ENCODE measurements around the gene VAMP1.
"Not testable (repeated sequence)": the region's sequence is repeated elsewhere in the genome, so short reads cannot be mapped to it uniquely, and the experiment has no call there.

Gene VAMP1

GRCh38 chr12:6470375-6471163 is at the start of gene VAMP1:
Gene VAMP1 (minus strand): TSS chr12:6470677. CDS start chr12:6470531, 146 bp downstream.
- DNase-seq = peak; percentile 96 to 97

GRCh38 chr12:6520186-6520585 is 49.7 kb upstream of the VAMP1 start:
- DNase-seq = no peak

DNA sequence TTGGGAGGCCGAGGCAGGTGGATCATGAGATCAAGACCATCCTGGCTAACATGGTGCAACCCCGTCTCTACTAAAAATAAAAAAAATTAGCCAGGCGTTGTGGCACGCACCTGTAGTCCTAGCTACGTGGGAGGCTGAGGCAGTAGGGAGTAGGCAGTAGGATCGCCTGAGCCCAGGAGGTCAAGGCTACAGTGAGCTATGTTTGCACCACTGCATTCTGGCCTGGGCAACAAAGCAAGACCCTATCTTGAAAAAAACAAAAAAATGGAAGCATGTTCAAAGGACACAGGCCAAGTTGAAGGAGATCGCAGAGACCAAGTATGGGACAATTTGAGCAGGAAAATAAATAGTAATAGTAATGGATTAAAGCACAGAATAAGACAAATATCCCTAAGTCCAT is 37.6 kb upstream of the VAMP1 start:
- DNase-seq = no peak

DNA sequence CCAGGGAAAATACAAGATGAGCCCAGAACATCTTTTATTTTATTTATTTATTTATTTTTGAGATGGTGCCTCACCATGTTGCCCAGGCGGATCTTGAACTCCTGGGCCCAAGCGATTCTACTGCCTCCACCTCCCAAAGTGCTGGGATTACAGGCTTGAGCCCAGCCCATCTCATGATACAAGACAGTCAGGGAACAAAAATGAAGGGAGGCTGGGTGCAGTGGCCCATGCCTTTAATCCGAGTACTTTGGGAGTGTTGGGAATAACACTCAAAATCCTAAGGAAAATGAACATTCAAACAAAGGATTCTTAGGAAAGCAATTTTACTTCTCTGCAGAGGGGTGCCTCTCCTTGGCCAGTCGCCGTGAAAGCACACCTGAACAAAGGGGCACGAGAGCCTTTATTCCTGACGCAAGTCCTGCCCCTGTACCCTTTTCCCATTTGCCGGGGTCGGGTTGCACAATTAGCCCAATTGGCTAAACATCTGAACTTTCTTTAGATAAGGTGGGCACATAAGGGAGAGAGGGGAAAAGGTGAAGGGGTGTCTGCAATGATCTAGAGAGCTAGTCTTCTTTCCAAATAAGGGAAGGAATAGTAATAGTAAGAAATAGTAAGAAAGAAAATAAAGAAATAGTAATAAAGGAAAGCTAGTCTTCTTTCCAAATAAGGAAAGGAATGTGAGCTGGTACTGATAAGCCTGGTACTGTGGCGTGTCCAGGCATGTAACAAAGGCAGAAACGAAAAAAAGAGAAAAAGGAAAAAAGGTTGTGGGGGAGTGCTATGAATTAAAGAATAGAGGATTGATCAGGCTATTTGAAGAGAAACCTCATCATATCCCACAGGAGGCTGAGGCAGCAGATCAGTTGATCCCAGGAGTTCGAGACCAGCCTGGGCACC is 36.9 kb upstream of the VAMP1 start:
- DNase-seq = no peak

DNA sequence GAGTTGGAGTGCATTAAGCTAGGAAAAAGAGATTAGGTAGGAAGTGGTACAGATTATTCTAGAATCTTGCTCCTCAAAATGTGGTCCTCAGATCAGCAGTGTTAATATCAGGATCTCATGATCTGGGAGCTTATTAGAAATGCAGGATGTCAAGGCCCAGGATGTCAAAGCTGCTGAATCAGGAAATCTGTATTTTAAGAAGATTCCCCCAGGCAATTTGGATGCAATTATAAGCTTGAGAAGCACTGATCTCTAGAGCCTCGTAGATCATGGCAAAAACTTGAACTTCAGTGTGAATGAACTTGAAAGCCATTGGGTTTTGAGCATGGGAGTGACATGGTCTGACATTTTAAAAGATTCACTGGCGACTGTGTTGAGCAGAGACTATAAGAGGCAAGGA is 30.0 kb upstream of the VAMP1 start:
- no peak for DNase-seq

- DNase-seq = not testable (repeated sequence)
These were observed 26.8 kb upstream of the VAMP1 start for GRCh38 chr12:6497291-6497690.

DNA sequence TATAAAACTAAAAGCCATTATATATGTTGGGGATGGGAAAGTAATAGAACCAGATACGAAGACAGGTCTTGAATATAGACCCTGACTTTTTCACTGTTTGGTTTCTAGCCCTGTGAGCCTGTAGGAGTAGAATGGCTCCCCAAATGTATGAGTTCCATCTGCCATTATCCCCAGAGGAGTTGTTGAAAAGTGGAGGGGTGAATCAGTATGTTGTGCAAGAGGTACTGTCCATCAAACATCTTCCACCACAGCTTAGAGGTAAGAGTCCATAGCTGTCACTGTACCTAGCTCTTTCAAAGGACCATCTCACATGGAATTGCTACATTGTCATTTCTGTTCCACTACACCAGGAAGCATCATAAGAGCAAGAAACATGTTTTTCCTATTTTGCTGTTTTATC is 24.5 kb upstream of the VAMP1 start:
- no peak for DNase-seq

DNA sequence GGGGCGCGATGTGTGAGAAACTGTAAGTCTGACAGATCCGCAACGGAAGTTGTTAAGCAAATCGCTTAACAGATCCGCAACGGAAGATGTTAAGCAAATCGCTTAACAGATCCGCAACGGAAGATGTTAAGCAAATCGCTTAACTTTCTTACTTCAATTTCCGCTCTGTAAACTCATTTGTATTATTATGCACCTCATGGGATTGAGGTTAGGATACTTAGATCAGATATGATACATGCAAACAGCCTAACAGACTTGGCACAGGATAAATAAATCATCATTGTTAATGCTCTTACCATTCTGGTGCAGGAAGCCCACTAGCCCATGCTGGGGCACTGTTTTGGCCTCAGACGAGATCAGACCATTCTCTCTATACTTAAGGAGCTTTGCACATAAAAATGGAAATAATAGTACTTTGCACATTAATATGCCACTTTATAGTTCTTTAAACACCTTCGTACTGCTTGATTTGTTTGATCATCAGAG is 23.8 kb upstream of the VAMP1 start:
- DNase-seq = no peak

GRCh38 chr12:6493497-6494257 is 23.2 kb upstream of the VAMP1 start, which contains the start of gene NCAPD2:
Gene NCAPD2 (plus strand): TSS chr12:6494102. CDS start chr12:6495099, 997 bp downstream.
- DNase-seq = peak; percentile 92 to 94

DNA sequence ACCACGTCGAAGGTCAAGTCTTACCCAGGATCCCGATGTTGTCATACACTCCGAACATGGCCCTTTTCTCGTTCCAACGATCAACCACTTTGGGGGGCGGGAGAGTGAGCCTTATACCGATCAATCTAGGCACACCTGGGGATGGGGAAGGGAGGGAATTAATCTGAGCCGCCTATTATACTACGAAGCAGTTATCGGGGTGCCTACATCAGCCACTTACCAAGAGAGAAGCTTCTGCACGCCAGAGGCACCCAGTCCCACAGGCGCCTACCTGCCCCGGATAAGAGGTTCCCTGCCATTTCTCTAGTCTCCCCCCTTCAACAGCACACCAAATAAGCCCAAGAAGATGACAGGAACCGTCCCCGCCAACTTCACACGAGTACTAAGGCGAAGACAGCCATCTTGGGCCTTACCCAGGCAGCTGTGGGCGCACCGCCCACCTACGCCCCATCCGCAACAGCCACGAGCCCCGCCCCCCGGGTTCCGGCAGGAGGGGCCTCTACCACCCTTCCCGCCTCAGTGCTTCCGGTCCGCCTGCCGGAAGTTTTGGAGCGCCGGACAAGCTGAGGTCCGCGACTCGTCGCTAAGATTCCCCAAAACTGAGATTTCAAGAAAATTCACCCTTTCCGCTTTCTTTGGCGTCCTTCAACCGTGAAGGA is 22.5 kb upstream of the VAMP1 start, which contains the start of gene MRPL51:
MRPL51 (minus strand) TSS at position 425 of the 659 bp plus-strand sequence; CDS start at position 299, 126 bp downstream.
- DNase-seq = peak; percentile 93 to 98

DNA sequence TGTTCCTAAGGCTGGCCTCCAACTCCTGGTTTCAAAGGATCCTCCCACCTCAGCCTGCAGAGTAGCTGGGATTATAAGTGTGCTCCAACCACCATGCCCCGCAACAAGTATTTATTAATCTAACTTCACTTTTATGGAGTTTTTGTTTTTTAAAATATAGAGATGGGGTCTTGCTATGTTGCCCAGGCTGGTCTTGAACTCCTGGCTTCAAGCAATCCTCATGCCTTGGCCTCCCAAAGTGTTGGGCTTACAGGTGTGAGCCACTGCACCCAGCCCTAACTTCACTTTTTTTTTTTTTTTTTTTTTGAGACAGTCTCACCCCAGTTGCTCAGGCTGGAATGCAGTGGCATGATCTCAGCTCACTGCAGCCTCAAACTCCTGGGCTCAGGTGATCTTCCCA is 20.2 kb upstream of the VAMP1 start:
- not testable (repeated sequence) for DNase-seq

DNA sequence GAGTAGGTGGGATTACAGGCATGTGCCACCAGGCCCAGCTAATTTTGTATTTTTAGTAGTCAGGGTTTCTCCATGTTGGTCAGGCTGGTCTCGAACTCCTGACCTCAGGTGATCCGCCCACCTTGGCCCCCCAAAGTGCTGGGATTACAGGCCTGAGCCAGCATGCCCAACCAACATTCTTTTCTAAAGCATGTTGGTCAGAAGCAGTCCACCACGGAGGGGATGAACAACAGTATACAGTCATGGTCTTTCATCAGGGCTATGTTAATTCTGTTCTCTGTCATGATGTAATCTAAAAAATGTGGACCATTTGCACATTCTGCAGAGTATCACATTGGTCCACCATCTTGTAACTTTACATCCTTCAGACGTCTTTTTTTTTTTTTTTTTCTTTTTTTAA is 19.0 kb upstream of the VAMP1 start:
- no peak for DNase-seq

DNA sequence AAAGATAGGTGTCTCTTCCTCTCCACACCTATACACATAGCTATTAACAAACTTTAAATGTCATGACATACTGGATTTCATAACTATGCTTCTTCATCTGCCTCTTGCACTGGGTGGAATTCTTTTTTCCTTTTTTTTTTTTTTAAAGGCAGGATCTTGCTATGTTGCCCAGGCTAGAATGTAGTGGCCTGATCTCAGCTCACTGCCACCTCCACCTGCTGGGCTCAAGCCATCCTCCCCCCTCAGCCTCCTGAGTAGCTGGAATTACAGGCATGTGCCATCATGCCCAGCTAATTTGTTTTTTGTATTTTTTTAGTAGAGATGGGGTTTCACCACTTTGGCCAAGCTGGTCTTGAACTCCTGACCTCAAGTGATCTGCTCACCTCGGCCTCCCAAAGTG is 17.8 kb upstream of the VAMP1 start:
- DNase-seq = no peak

DNA sequence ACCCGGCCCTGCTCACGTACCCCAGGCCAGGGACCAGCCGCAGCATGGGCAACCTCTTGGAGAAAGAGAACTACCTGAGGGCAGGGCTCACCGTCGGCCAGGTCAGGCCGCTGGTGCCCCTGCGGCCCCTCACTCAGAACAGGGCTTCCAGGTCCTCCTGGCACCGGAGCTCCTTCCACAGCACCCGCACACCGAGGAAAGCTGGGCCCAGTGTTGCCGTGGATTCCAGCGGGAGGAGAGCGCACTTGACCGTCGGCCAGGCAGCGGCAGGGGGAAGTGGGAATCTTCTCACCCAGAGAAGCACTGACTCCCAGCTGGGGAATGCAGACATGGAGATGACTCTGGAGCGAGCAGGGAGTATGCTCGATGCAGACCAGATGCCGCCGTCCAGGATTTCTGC is 7.9 kb upstream of the VAMP1 start:
- no peak for DNase-seq

DNA sequence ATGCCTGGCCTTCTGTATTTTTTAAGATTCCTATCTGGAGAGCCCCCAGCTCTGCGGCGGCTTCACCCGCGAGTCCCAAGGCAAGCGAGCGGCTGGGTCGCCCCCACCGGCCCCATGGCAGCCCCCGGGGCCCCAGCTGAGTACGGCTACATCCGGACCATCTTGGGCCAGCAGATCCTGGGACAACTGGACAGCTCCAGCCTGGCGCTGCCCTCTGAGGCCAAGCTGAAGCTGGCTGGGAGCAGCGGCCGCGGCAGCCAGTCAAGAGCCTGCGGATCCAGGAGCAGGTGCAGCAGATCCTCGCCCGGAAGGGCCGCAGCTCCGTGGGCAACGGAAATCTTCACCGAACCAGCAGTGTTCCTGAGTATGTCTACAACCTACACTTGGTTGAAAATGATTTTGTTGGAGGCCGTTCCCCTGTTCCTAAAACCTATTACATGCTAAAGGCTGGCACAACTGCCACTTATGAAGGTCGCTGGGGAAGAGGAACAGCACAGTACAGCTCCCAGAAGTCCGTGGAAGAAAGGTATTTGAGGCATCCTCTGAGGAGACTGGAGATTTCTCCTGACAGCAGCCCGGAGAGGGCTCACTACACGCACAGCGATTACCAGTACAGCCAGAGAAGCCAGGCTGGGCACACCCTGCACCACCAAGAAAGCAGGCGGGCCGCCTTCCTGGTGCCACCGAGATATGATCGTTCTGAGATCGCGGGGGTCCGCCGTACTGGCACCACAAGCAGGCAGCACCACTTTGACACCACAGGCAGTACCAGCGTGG is 7.3 kb upstream of the VAMP1 start:
- not testable (repeated sequence) for DNase-seq

DNA sequence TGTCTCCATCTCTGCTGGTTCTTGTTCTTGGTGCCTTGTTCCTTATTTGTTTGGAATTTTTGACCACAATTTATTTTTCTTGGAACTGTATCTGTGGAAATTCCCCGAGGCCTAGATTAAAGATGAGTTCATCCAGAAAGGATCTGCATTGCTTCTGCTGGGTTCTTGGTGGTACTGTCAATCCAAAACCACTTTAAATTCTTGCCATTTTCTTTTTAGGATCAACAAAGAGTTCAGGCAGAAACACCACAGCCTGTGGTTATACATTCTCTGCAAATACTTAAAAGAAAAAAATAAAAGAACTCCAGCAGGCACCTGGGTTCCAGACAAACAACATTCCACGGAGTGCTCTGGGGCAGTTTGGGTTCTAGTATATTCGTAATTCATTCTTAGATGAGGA is 6.0 kb upstream of the VAMP1 start:
- no peak for DNase-seq

DNA sequence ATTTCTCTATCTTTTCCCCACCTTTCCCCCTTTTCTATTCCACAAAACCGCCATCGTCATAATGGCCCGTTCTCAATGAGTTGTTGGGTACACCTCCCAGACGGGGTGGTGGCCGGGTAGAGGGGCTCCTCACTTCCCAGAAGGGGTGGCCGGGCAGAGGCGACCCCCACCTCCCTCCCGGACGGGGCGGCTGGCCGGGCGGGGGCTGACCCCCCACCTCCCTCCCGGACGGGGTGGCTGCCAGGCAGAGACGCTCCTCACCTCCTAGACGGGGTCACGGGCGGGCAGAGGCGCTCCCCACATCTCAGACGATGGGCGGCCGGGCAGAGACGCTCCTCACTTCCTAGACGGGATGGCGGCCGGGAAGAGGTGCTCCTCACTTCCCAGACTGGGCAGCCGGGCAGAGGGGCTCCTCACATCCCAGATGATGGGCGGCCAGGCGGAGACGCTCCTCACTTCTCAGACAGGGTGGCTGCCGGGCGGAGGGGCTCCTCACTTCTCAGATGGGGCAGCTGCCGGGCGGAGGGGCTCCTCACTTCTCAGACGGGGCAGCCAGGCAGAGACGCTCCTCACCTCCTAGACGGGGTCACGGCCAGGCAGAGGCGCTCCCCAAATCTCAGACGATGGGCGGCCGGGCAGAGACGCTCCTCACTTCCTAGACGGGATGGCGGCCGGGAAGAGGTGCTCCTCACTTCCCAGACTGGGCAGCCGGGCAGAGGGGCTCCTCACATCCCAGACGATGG is 4.9 kb upstream of the VAMP1 start:
- DNase-seq = not testable (repeated sequence)

DNA sequence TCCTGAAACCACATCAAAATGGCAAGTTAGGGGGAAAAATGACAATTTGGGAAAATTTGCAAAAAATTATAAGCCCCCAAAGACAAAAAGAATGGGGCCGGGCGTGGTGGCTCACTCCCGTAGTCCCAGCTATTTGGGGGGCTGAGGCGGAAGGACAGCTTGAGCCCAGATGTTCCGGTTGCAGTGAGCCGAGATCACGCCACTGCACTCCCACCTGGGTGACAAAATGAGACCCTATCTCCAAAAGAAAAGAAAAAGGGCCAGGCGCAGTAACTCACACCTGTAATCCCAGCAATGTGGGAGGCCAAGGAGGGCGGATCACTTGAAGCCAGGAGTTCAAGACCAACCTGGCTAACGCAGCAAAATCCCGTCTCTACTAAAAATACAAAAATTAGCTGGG is 2.0 kb upstream of the VAMP1 start:
- DNase-seq = no peak

GRCh38 chr12:6471989-6472360 is 1.5 kb upstream of the VAMP1 start:
- DNase-seq = no peak

DNA sequence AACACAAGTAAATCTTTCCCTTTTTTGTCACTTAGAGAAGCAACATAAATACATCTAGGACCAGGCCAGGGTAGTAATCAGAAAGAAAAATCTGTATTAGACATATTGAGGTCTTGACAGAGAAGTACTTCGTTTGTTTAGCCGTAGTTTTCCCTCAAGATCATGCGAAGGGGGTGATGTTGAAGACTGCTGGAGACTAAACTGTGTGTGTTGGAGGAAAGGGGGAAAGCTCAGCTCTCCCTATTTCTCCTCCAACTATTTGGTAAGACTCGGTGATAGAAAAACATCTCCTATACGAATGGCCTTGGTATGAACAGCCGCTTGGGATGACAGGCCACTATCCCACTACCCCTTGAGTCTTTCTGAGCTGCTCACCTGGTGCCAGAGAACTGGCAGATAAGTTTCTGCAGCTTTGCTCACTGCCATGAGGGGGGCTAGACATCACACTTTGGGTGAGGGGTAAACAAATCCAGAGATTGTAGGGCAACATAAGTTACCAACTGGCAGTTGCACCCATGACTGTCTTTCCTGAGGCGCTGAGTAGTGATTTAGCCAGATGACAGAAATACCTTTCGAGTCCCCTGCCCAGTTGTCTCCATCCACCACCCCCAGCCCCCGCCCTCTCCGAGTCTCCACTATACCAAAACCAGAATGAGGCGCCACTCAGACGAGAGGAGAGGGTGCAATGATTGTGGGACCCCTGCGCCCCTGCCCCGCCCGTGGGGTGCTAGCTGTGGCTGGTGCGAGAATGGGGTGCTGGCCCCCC is 685 bp downstream of the VAMP1 start:
- no peak for DNase-seq

Data from activated CD4-positive, alpha-beta T cell treated with anti-CD3 and anti-CD28 coated beads for 4 hours (primary cell).